Measurements from ENCODE around the gene CAMK2G. TPM values are rescaled to one million over a fixed set of nuclear protein-coding genes. Genes with fewer than 3 reads are reported as not detected.

The CAMK2G gene
- total RNA-seq, 1 donor from 2014 or later, result 20.8 TPM

DNA sequence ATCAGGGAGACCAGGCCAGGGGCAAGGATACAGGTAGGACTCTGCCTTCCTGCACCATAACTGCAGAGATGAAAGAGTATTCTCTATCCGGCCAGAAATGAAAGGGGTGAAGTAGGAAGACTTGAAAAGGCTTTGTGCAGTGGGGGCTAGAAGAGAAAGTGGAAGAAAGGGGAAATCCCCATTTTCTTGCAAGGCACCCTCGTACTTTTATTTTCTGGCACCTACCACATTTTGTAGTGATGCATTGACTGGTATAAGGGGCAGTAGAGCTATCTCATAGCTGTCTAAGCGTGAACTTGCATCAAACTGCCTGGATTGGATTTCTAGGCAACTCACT lies 752 bp upstream of the CAMK2G start:
- Mint-ChIP-seq H3K9me3 (ENCODE audit: low read depth) (no peaks in the 10 kb centered on the region), H3K27ac (no peak overlapping the region), H3K27me3 (peaks cover 29% of the 10 kb centered on the region), H3K4me3 (ENCODE audit: low read depth) (peak overlapping the region; percentile 74), H3K4me1 (ENCODE audit: low read depth) (peaks cover 17% of the 10 kb centered on the region), H3K36me3 (ENCODE audit: insufficient read depth) (peaks cover 13% of the 10 kb centered on the region)
- DNase-seq (ENCODE audit: low spot score, unreplicated experiment), result no peak
- TF ChIP-seq, protein P1, sequence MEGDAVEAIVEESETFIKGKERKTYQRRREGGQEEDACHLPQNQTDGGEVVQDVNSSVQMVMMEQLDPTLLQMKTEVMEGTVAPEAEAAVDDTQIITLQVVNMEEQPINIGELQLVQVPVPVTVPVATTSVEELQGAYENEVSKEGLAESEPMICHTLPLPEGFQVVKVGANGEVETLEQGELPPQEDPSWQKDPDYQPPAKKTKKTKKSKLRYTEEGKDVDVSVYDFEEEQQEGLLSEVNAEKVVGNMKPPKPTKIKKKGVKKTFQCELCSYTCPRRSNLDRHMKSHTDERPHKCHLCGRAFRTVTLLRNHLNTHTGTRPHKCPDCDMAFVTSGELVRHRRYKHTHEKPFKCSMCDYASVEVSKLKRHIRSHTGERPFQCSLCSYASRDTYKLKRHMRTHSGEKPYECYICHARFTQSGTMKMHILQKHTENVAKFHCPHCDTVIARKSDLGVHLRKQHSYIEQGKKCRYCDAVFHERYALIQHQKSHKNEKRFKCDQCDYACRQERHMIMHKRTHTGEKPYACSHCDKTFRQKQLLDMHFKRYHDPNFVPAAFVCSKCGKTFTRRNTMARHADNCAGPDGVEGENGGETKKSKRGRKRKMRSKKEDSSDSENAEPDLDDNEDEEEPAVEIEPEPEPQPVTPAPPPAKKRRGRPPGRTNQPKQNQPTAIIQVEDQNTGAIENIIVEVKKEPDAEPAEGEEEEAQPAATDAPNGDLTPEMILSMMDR (IDR thresholded peaks at IDR 0.05; ENCODE audit: unreplicated experiment), result no peak

DNA sequence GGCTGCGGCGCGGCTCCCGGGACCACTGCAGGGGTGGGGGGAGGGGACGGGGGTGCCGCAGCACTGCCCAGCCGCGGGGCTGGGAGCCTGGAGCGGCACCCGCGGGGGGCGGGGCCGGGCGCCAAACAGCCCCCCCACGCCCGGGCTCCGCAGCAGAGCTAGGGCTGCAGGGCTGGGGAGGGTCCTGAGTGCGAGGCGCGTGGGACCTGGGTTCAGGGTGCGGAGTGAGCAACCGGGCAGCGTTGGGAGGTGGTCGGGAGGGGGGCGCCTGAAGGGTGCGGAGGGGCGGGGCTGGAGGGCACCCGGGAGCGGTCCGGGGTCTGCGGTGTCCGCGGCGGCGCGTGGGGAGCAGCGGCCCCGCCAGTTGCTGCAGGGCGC lies 528 bp downstream of the CAMK2G start:
- Mint-ChIP-seq H3K27me3 (peaks cover 18% of the 10 kb centered on the region), H3K9me3 (ENCODE audit: low read depth) (no peaks in the 10 kb centered on the region), H3K4me1 (ENCODE audit: low read depth) (peaks cover 15% of the 10 kb centered on the region), H3K27ac (no peak overlapping the region), H3K4me3 (ENCODE audit: low read depth) (peak overlapping the region; percentile 70), H3K36me3 (ENCODE audit: insufficient read depth) (peaks cover 13% of the 10 kb centered on the region)
- DNase-seq (ENCODE audit: low spot score, unreplicated experiment), result no peak
- TF ChIP-seq, protein P1 (IDR thresholded peaks at IDR 0.05; ENCODE audit: unreplicated experiment), result no peak

GRCh38 chr10:73873142-73873837 lies 1.1 kb downstream of the CAMK2G start:
- H3K9me3 Mint-ChIP-seq (ENCODE audit: low read depth), result no peaks in the 10 kb centered on the region
- peaks cover 15% of the 10 kb centered on the region for H3K4me1 Mint-ChIP-seq (ENCODE audit: low read depth)
- peaks cover 13% of the 10 kb centered on the region for H3K36me3 Mint-ChIP-seq (ENCODE audit: insufficient read depth)
- no peak for DNase-seq (ENCODE audit: low spot score, unreplicated experiment)
- peaks cover 17% of the 10 kb centered on the region for H3K27me3 Mint-ChIP-seq
- TF ChIP-seq, protein P1 (IDR thresholded peaks at IDR 0.05; ENCODE audit: unreplicated experiment), result no peak
- no peak overlapping the region for H3K27ac Mint-ChIP-seq
- peak overlapping the region; percentile 73 for H3K4me3 Mint-ChIP-seq (ENCODE audit: low read depth)

GRCh38 chr10:73872190-73872710 lies 2.1 kb downstream of the CAMK2G start:
- Mint-ChIP-seq H3K36me3 (ENCODE audit: insufficient read depth) (peaks cover 13% of the 10 kb centered on the region), H3K4me3 (ENCODE audit: low read depth) (peak overlapping the region; percentile 73), H3K9me3 (ENCODE audit: low read depth) (no peaks in the 10 kb centered on the region), H3K4me1 (ENCODE audit: low read depth) (peaks cover 15% of the 10 kb centered on the region), H3K27me3 (peaks cover 11% of the 10 kb centered on the region), H3K27ac (peak overlapping the region; percentile 47)
- no peak for DNase-seq (ENCODE audit: low spot score, unreplicated experiment)
- TF ChIP-seq, protein P1 (IDR thresholded peaks at IDR 0.05; ENCODE audit: unreplicated experiment), result peak; percentile 37

- peak overlapping the region; percentile 73 for H3K4me3 Mint-ChIP-seq (ENCODE audit: low read depth)
- H3K27me3 Mint-ChIP-seq, result peaks cover 7% of the 10 kb centered on the region
- H3K27ac Mint-ChIP-seq, result peak overlapping the region; percentile 47
- peaks cover 15% of the 10 kb centered on the region for H3K4me1 Mint-ChIP-seq (ENCODE audit: low read depth)
- TF ChIP-seq, protein P1 (IDR thresholded peaks at IDR 0.05; ENCODE audit: unreplicated experiment), result no peak
- peaks cover 13% of the 10 kb centered on the region for H3K36me3 Mint-ChIP-seq (ENCODE audit: insufficient read depth)
- H3K9me3 Mint-ChIP-seq (ENCODE audit: low read depth), result no peaks in the 10 kb centered on the region
- DNase-seq (ENCODE audit: low spot score, unreplicated experiment), result no peak
Measured at GRCh38 chr10:73871295-73872189, 2.8 kb downstream of the CAMK2G start.

All from progenitor cell of endocrine pancreas (in vitro differentiated cells).